ENCODE data around the gene TLE4.

Gene TLE4

DNA sequence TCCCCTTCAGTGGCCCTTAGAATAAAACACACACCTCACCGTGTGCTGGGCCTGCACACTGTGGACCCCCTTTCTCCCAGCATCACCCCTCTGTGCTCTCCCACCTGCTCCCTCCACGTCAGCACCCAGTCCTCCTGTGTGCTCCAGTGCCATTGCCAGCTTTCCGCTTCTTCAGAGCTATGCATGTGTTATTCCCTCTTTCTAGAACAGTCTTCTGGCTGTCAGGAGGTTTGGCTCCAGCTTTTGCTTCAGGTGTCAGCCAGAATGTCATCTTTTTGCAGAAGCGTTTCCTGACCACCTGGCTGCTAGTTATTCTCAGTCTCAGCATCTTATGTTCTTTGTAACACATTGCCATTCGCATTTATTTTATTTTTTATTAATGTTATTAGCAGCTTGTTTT, 119.7 kb downstream of the TLE4 start:
- DNase-seq (ENCODE audit: low spot score): no peak

- DNase-seq (ENCODE audit: low spot score): no peak
Observed at GRCh38 chr9:79692857-79693571, 121.2 kb downstream of the TLE4 start.

GRCh38 chr9:79693750-79694149, 122.0 kb downstream of the TLE4 start:
- no peak for DNase-seq (ENCODE audit: low spot score)

DNA sequence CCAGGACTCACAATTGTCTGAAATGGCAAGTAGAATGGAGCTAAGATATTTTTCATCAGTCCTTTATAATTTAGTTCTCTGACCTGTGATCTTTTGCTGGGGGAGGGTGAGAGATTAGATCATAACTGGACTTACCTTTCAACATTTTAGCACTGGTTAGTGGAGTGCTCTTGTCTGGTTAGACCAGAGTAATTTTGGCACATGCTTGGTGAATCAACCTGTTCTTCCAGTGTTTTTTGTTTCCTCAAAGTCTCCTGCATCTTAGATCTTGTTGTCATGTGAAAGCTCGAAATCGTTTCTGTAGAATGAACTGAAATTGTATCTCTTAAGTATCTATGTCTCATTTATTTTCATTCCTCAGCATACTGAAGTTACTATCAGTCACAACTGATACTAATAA, 122.4 kb downstream of the TLE4 start:
- DNase-seq (ENCODE audit: low spot score): no peak

GRCh38 chr9:79694676-79695400, 123.1 kb downstream of the TLE4 start:
- DNase-seq (ENCODE audit: low spot score): no peak

GRCh38 chr9:79695531-79696175, 123.9 kb downstream of the TLE4 start:
- peak; percentile 38 for DNase-seq (ENCODE audit: low spot score)

GRCh38 chr9:79698967-79699366, 127.2 kb downstream of the TLE4 start:
- DNase-seq (ENCODE audit: low spot score): no peak

- no peak for DNase-seq (ENCODE audit: low spot score)
Observed at GRCh38 chr9:79699479-79699878, 127.7 kb downstream of the TLE4 start.

GRCh38 chr9:79700607-79701360, 129.0 kb downstream of the TLE4 start:
- no peak for DNase-seq (ENCODE audit: low spot score)

GRCh38 chr9:79701651-79702050, 129.9 kb downstream of the TLE4 start:
- DNase-seq (ENCODE audit: low spot score): no peak

GRCh38 chr9:79705704-79706103, 133.9 kb downstream of the TLE4 start:
- DNase-seq (ENCODE audit: low spot score): no peak

DNA sequence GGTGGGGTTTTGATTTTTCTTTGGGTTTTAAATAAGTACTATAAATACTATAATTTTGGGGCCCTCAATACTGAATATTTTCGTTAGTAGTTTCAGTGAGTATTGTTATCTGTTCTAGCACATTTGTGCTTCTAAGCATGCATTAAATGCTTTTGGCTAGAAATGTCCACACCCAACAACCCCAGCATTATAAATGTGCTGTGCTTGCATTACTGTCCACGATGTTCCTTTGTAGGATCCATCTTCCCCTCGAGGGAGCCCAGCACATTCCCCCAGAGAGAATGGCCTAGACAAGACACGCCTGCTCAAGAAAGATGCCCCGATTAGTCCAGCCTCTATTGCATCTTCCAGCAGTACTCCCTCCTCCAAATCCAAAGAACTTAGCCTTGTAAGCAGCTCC, 134.7 kb downstream of the TLE4 start:
- no peak for DNase-seq (ENCODE audit: low spot score)

DNA sequence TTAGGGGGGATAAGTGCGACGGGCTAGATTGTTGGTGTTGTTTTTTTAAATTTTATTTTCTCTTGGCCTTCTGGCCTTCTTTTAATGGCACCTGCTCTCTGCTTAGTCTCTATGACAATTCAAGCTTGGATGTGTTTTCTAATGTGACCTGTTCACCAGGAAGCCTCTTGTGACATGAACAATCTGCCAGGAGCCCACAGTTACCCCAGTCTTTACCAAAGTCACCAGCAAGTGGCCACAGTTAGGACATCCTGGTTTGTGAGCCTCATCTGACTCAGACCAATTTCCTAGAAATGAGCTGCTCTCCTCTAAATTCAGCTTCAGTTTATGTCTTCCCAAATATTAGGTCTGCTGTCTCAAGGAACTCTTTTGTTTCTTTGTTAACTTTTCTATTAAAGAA, 135.8 kb downstream of the TLE4 start:
- no peak for DNase-seq (ENCODE audit: low spot score)

DNA sequence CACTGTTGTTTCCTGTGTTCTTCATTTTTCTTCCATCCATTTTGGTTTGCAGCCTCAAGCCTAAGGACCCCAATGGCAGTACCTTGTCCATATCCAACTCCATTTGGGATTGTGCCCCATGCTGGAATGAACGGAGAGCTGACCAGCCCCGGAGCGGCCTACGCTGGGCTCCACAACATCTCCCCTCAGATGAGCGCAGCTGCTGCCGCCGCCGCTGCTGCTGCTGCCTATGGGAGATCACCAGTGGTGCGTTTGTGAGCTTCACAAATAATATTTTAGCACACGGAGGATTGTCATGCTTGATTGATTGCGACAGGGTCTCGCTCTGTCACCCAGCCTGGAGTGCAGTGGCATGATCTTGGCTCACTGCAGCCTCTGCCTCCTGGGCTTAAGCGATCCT, 136.8 kb downstream of the TLE4 start:
- DNase-seq (ENCODE audit: low spot score): no peak

DNA sequence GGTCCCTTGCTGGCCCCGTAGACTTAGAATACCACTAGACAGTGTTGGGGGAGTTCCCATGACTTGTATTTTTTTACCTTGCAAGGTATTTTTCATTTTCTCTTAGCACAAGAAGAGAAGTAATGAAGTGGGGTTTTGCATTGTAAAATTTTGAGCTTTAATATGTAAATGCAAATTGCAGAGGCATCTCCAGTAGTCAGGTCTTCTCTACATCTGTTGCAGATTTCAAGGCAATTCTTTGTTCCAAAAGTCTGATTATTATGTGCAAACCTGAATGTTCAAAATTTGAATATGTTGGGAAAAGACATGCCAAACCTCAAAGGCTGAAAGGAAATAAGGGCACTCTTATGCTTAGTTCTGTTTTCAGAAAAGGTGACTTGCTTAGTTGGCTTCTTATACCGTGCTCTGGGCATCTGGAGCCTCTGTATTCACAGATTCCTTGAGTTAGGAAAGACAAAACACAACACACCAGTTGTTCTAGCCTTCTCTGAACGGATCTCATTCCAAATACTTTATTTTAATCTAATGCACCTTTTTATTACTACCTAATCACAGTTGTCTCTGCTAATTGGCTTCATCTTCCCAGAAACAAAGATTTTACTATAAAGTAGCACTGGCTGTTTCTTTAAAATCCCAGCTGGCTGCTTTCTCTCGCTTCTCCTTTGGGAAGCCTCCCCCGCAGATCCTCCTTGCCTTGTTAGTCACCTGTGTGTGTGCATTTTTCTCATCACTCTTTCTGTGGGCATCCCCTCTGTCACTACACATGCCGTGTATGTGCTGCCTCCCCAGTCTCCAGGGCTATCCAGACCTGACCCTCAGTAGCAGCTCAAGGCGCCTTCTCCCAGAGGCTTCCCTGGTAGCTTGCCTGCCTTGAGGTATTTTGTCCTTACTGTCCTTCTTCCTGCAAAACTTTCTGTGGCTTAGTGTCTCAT, 138.2 kb downstream of the TLE4 start:
- no peak for DNase-seq (ENCODE audit: low spot score)

- no peak for DNase-seq (ENCODE audit: low spot score)
Observed at GRCh38 chr9:79711874-79712273, 140.1 kb downstream of the TLE4 start.

DNA sequence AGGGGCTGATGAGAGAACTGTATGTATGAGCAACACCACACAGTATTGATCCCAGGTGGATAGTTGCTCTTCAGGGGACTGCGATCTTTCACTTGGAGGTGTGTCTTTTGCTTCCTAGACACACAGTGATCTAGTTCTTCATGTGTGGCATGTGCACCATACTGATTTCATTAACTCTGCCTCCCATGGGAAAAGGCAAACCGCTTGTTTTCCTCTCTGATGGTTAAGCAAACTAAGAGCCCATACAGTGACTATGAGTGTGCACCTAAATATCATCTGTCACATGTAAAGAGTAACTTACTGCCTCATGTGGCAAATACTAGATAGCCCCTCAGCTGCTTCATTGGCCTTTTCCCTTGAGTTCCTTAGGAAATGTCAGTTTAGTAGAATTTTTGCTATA, 147.3 kb downstream of the TLE4 start:
- no peak for DNase-seq (ENCODE audit: low spot score)

DNA sequence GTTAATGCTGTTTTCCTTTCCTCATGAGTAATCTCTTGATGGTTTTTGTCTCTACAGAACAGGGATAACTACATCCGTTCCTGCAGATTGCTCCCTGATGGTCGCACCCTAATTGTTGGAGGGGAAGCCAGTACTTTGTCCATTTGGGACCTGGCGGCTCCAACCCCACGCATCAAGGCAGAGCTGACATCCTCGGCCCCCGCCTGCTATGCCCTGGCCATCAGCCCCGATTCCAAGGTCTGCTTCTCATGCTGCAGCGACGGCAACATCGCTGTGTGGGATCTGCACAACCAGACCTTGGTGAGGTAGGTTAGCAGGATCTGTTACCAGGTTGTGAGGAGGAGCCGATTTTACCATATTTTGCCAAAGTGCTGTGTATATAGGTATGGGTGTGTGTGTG, 148.2 kb downstream of the TLE4 start:
- DNase-seq (ENCODE audit: low spot score): no peak

DNA sequence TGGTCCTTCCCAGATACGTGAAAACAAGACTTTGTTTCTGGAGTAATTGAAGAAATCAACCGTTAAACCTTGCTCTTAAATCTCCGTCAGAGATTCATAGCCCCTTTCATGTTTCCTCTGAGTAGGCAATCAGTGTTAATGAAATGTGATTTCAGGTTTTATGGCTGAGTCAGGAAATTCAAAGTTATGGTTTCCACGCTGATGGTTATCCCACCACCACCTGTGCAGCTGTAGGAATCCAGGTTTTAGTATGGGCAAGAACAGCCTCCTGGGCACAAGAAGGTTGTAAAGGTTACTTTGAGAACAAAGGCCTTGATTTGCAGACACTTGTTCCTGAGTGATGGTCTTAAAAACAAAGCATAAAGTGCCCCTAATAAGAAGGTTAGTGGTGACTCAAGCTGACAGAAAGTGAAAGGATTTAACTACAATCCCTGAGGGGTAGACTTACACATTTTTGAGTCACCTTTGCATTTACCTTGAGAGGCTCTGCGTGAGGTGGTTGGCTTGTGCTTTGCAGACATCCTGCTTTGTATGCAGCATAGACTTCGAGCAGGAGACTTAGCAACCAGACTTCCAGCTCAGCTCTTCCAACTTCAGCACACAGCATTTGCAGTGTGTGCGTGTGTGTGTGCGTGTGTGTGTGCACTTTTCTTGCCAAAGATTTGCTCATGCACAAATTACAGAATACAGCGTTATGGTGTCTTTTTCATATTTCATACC, 159.6 kb downstream of the TLE4 start:
- peak; percentile 6 for DNase-seq (ENCODE audit: low spot score)

- DNase-seq (ENCODE audit: low spot score): no peak
Observed at GRCh38 chr9:79735023-79735779, 163.4 kb downstream of the TLE4 start.
